Stimulated activated CD4-positive, alpha-beta T cell treated with anti-CD3 and anti-CD28 coated beads, TNF-alpha, amount 100 ng/mL, for 4 hours (primary cell): ENCODE results near the gene ATN1.

Experiments
- DNase-seq, 3 experiments: peaks; one replicate each; pipeline ENCODE4 v3.0.0-alpha.2; 2020; ENCODE audit warnings: low read depth in 3 of 3

ATN1 gene

DNA sequence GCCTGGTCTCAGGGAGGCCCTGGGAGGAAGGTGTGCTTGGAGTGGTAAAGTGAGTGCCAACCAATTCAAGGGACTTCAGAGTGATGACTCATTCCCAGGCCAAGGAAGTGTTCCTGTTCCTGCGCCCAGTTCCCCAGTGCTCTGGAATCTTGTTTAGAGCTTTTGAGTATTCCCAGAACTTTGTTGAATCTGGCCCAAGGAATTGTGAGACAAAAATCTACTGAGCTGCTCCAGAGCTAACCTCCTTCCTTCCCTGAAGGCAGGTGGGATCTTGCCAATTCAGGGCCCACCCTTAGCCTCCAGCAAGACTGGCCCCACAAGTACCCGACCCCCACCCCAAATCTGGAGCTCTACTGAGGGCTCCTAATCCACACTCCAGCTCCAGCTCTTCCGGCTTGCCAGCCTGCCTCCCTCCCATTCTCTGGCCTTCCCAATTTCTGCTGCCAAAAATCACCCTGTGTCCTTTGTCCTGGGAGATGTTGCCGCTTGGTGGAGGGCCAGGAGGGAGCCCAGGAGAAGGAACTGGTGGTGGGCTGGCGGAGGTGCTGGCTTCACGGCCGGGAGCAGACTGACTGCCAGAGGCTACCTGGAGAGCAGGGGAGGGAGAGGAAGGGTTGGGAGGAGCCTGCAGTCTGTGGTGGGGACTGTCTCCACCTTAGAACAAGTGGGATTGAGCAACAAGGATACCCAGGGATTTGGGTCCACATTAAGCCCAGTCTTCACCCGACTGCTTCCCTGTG is 2.0 kb upstream of the ATN1 start:
- DNase-seq: no peak

DNA sequence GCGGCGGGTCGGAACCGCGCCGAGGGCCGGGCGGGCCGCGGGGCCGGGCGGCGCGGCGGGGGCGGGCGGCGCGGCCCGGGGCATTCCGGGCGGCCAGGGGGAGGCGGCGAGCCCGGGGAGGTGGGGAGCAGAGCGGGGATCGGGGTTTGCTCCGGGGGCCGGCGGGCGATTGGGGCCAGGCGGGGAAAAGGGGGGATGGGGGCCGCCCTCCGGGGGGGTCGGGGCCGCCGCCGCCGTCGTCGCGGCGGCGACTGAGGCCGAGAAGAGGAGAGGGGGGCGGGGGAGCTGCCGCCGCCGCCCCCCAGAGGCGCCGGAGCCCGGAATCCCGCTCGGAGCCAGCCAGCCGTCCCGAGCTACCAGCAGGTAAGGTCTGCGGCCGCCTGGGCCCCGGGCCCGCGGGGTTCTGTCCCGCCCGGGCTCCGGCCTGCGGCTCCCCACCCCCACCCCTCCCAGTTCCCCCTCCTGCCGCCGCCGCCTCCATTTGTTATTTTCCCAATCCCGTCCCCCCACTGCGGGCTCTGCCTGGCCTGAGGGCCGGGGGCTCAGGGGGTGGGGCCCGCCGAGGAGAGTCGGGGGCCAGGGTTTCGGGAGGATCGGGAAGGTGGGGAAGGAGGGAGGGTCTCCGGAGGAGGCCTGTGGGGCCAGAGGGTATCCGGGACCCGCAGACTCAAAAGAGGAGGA is 403 bp downstream of the ATN1 start:
- DNase-seq: no peak

DNA sequence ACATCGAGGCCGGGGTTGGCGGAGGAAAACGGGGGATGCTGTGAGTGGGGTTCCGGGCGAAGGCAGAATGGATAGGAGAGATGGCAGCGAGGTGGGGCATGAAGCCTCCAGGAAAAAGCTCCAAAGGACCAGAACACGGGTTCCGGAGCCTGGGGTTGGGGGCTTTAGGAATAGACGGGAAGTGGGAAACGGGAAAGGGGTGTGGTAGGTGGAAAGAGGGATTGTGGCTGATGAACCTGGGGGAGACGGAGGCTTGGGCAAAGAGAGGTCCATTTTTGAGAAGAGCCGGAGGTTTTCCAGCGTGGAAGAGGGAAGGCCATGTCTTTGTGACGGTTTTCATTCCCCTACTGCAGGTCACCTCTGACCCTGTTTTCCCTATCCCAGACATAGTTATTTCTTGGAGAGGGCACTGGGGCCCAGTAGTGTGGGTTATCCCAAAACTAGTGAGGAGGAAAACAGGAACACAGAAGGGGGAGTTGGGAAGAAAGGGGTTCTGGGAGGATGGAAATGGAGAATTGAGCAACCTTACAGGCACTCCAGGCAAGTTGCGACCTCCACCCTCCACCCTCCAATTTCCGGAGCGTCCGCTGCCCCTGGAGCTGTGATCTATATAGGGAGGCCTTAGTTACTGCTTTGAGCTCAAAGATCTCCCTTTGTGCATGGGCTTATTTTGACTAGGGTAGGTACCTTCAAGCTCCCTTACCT is 1.1 kb downstream of the ATN1 start:
- DNase-seq: no peak

DNA sequence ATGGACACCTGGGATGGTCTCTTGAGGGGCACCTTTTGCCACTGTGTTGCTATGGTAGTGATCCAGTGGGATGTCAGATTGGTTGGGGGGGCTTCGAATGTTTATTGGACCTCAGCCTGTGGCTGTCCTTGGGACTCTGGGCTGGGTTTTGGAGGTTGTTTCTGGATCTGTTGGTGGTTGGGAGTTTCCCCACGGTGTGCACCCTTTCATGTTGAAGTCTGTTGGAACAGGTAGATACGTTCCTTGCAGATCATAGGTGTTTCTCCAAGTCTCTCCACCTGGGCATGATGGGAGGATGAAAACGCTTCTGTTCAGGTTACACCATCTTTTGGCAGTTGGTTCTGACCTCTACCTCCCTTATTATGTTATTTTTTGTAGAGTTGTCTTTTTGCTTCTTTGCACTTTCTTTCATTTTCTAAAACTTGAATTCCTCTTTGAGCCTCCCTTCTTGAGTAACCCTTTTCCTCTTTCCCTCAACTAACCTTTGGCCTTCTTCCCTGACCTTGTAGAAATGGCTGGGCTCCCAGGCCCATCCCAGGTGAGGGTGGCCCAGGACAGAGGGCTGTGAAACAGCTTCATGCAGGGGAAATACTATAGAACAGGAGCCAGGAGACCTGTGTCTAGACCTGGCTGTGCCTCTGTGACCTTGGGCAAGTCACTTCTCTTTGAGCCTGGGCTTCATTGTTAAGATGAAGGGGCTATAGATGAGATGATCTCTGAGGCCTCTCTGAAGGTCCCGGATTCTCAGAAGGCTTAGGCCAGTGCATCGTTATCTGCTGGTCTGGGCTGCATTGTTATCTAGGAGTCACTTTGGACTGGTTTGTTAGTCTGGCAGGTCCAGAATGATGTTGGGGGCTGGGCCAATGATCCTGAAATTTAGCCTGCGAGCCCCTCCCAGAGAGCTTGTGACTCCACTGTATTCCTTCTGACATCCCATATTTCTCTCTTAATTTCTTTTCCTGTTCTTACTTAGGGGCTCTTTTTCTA is 2.0 kb downstream of the ATN1 start:
- no peak for DNase-seq

DNA sequence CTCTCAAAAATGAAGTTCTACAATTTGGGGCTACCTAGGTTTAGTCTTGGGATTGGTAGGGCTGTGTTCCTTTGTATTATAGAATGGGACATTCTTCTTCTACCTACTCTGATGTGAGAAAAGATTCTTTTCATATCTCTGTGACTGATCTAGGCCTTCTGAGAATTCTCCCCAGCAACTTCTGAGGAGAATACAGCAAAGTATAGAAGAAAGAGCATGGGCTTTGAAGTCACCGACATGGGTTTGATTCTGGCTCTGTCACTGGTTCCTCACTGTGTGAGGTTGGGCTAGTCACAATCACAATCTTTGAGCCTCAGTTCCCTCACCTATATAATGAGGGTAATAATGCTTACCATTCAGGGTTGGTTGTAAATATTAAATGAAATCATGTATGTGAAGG is 5.0 kb downstream of the ATN1 start:
- DNase-seq: no peak

DNA sequence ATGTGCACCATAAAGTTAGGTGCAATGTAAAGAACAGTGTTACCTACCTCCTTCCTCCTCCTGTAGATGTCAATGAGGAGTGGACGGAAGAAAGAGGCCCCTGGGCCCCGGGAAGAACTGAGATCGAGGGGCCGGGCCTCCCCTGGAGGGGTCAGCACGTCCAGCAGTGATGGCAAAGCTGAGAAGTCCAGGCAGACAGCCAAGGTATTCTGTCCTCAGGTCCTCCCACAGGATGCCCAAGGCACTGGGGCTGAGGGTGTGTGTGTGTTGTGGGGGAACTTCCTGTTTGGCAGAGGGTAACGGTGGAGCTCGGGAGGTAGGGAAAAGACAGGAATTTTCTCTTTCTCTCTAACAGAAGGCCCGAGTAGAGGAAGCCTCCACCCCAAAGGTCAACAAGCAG is 6.4 kb downstream of the ATN1 start:
- no peak for DNase-seq

DNA sequence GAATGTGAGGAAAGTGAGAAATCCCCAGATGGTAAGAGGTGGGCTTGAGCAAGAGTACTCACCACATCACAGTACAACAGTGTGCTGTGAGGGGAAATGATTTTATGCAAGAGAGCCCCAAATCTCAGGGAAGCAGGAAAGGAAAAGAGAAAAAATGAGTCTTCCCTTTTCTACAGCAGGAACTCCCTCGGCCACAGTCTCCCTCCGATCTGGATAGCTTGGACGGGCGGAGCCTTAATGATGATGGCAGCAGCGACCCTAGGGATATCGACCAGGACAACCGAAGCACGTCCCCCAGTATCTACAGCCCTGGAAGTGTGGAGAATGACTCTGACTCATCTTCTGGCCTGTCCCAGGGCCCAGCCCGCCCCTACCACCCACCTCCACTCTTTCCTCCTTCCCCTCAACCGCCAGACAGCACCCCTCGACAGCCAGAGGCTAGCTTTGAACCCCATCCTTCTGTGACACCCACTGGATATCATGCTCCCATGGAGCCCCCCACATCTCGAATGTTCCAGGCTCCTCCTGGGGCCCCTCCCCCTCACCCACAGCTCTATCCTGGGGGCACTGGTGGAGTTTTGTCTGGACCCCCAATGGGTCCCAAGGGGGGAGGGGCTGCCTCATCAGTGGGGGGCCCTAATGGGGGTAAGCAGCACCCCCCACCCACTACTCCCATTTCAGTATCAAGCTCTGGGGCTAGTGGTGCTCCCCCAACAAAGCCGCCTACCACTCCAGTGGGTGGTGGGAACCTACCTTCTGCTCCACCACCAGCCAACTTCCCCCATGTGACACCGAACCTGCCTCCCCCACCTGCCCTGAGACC is 7.8 kb downstream of the ATN1 start:
- no peak for DNase-seq

DNA sequence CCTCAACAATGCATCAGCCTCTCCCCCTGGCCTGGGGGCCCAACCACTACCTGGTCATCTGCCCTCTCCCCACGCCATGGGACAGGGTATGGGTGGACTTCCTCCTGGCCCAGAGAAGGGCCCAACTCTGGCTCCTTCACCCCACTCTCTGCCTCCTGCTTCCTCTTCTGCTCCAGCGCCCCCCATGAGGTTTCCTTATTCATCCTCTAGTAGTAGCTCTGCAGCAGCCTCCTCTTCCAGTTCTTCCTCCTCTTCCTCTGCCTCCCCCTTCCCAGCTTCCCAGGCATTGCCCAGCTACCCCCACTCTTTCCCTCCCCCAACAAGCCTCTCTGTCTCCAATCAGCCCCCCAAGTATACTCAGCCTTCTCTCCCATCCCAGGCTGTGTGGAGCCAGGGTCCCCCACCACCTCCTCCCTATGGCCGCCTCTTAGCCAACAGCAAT is 8.5 kb downstream of the ATN1 start:
- DNase-seq: no peak

DNA sequence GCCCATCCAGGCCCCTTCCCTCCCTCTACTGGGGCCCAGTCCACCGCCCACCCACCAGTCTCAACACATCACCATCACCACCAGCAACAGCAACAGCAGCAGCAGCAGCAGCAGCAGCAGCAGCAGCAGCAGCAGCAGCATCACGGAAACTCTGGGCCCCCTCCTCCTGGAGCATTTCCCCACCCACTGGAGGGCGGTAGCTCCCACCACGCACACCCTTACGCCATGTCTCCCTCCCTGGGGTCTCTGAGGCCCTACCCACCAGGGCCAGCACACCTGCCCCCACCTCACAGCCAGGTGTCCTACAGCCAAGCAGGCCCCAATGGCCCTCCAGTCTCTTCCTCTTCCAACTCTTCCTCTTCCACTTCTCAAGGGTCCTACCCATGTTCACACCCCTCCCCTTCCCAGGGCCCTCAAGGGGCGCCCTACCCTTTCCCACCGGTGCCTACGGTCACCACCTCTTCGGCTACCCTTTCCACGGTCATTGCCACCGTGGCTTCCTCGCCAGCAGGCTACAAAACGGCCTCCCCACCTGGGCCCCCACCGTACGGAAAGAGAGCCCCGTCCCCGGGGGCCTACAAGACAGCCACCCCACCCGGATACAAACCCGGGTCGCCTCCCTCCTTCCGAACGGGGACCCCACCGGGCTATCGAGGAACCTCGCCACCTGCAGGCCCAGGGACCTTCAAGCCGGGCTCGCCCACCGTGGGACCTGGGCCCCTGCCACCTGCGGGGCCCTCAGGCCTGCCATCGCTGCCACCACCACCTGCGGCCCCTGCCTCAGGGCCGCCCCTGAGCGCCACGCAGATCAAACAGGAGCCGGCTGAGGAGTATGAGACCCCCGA is 9.1 kb downstream of the ATN1 start:
- peak in 1 of 3 experiments; percentile 60 for DNase-seq

DNA sequence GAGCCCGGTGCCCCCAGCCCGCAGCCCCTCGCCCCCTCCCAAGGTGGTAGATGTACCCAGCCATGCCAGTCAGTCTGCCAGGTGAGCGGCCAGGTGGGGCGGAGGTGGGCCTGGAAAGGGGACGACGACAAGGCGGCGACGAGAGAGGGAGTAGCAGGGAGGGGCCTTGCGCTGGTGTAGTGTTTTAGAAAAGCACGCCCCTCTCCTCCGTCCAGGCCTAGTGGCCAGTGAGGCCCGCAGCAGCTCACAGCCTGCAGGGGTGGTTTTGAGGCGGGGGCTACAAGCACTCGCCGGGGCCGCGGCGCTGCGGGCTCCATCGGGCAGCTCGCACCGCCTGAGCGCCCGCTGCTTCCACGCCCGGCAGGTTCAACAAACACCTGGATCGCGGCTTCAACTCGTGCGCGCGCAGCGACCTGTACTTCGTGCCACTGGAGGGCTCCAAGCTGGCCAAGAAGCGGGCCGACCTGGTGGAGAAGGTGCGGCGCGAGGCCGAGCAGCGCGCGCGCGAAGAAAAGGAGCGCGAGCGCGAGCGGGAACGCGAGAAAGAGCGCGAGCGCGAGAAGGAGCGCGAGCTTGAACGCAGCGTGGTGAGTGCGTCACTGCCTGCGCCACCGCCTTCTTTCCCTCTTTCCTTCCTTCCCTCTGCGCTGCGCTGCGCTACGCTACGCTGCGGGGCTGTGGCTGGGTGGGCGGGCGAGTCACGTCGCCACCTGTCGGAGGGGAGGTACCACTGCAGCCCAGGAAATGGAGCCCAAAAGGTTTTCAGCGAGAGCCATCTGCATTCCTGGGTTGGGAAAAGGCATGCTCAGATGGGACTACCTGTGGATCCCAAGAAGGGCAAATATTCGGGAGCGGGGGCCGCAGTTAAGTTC is 10.0 kb downstream of the ATN1 start:
- peak; percentile 72 to 91 (median 88) for DNase-seq

DNA sequence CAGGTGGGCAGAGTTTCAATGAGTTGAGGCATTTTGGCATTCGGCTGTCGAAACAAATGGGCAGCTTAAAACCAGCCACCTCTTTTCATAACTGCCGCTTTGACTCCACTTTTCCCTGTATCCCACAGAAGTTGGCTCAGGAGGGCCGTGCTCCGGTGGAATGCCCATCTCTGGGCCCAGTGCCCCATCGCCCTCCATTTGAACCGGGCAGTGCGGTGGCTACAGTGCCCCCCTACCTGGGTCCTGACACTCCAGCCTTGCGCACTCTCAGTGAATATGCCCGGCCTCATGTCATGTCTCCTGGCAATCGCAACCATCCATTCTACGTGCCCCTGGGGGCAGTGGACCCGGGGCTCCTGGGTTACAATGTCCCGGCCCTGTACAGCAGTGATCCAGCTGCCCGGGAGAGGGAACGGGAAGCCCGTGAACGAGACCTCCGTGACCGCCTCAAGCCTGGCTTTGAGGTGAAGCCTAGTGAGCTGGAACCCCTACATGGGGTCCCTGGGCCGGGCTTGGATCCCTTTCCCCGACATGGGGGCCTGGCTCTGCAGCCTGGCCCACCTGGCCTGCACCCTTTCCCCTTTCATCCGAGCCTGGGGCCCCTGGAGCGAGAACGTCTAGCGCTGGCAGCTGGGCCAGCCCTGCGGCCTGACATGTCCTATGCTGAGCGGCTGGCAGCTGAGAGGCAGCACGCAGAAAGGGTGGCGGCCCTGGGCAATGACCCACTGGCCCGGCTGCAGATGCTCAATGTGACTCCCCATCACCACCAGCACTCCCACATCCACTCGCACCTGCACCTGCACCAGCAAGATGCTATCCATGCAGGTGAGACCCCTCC is 10.8 kb downstream of the ATN1 start:
- no peak for DNase-seq

DNA sequence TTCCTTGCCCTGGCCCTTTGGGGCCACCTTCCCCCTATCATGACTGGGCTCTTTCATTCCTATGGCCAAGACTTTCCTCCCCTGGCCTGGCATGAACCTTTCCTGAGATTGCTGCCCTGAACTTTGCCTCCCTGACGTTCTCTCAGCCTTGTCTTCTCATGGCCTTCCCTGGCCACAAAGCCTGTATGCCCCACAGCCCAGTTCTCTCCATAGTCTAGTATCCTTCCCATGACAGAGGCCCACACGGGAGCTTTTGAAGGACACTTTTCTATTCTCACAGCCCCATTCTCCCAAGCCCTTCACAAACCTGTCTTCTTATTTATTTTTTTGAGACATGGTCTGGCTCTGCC is 11.4 kb downstream of the ATN1 start:
- DNase-seq: no peak

DNA sequence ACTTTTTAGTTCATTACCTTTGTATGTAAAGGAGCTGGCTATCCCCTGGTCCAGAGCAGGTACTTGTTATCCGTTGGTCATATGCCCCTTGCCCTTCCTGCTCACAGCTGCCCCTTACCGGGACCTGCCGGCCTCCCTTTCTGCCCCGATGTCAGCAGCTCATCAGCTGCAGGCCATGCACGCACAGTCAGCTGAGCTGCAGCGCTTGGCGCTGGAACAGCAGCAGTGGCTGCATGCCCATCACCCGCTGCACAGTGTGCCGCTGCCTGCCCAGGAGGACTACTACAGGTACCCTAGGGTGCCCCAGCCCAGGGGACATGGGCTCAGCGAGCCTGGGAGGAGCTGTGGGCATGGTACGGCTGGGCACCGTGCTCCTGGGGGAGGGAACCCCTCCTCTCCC is 13.5 kb downstream of the ATN1 start:
- DNase-seq: no peak

DNA sequence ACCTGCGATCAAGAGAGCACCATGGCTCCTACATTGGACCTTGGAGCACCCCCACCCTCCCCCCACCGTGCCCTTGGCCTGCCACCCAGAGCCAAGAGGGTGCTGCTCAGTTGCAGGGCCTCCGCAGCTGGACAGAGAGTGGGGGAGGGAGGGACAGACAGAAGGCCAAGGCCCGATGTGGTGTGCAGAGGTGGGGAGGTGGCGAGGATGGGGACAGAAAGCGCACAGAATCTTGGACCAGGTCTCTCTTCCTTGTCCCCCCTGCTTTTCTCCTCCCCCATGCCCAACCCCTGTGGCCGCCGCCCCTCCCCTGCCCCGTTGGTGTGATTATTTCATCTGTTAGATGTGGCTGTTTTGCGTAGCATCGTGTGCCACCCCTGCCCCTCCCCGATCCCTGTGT is 14.0 kb downstream of the ATN1 start:
- no peak for DNase-seq

DNA sequence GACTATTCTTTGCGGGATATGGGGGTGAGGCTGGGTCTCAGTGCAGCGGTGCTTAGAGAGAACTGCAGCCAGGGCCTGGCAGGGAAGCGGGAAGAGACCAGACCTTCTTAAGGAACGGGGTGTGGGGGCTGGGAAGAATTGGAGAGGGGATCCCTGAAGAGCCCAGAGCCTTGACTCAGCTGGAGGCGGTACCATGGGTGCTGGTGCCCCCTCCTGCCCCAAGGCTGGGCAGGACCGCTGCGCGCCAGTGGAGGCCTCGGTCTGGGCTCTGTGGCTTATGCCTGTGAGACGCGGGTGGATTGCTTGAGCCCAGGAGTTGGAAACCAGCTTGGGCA is 14.5 kb downstream of the ATN1 start:
- no peak for DNase-seq

DNA sequence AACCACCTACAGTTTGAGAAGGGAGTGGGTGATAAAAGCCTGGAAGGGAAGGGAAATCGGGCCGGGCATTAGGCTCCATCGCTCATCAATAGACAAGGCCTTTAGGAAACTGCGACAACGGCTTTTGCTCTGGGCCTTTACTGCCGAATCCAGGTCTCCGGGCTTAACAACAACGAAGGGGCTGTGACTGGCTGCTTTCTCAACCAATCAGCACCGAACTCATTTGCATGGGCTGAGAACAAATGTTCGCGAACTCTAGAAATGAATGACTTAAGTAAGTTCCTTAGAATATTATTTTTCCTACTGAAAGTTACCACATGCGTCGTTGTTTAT is 15.6 kb downstream of the ATN1 start:
- DNase-seq: peak in 1 of 3 experiments; percentile 52

DNA sequence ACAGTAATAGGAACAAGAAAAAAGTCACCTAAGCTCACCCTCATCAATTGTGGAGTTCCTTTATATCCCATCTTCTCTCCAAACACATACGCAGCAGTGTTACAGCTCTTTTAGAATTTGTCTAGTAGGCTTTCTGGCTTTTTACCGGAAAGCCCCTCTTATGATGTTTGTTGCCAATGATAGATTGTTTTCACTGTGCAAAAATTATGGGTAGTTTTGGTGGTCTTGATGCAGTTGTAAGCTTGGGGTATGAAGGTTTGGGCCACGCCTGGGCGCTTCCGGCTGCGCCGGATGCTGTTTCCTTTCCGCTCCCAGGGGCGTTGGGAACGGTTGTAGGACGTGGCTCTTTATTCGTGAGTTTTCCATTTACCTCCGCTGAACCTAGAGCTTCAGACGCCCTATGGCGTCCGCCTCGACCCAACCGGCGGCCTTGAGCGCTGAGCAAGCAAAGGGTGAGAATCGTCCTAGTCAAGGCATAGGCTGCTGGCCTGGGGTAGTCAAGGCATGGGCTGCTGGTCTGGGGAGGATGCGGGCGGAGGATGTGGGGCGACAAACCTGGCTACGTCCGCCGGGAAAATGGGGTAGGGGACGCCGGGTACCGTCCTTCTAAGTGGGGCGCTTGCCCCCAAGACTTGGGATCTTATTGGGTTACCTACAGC is 16.1 kb downstream of the ATN1 start, which contains the start of the genes C12orf57 and RNU7-1:
TSS of gene C12orf57 (plus strand) at position 301 of the 659 bp plus-strand sequence. CDS start at position 401, 100 bp downstream.
TSS of gene RNU7-1 (plus strand) at position 95 of the 659 bp plus-strand sequence.
- no peak for DNase-seq
